NCI-H345 (cell line): ENCODE data around the gene ALOX12B.
"Not testable (repeated sequence)": the region's sequence is repeated elsewhere in the genome, so short reads cannot be mapped to it uniquely, and the experiment has no call there.

ENCODE experiments used
- DNase-seq: peaks from one replicate; lab custom pipeline; 2025; lab: John Stamatoyannopoulos, UW

The ALOX12B gene

DNA sequence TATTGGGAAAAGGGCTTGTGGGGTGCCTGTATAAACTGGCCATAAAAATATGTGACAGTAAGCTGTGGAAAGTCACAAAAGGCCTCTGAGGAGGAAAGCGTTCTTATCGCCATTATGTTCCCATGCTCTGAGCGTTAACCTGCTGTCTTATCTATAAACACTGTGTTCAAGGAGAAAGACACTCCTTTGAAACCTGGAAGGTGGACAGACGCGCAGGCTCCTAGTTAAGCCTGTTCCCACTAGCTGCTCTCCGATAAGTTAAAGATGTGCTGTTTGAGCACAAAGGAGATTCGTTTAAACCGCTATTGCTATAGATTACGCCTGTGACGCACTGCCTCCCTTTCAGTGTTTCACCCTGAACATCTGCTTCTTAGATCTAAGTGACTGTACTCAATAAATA lies 5.2 kb downstream of the ALOX12B start:
- no peak for DNase-seq

DNA sequence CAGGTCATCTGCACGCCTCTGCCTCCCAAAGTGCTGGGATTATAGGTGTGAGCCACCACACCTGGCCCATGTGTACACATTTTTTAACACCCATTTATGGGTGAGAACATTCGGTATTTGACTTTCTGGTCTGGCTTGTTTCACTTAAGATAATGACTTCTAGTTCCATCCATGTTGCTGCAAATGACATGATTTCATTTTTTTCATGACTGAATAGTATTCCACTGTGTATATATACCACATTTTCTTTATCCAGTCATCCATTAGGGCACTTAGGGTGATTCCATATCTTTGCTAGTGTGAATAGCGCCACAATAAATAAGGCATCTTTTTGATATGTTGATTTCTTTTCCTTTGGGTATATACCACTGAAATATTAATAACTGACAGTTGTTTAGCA lies 5.6 kb downstream of the ALOX12B start:
- DNase-seq, result no peak

DNA sequence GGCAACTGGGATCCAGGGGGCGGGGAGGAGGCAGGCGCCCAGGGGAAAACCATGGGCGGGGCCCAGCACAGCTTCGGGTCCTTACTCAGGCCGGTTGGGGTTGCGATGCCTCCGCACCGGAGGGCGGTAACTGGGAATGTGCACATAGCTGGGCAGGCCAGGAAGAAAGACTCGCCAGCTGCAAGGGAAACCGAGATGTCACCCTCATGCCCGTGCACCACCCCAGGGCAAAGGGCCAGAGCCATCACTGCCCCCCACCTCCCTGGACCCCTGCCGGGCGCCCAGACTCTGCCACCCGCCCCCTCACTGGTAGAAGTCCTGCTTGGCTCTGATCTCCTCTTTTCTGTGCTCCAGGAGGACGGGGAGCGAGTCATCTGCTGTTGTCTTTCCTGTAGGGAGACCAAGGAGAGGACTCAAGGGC lies 6.7 kb downstream of the ALOX12B start:
- no peak for DNase-seq

GRCh38 chr17:8080208-8080798 lies 7.2 kb downstream of the ALOX12B start:
- DNase-seq, result no peak

GRCh38 chr17:8079291-8080207 lies 8.0 kb downstream of the ALOX12B start:
- DNase-seq, result peak; percentile 80

GRCh38 chr17:8077939-8078338 lies 9.6 kb downstream of the ALOX12B start:
- DNase-seq, result not testable (repeated sequence)

GRCh38 chr17:8076502-8077266 lies 10.8 kb downstream of the ALOX12B start:
- DNase-seq, result no peak

- DNase-seq, result no peak
These were observed 11.8 kb downstream of the ALOX12B start for GRCh38 chr17:8075574-8076342.

- no peak for DNase-seq
These were observed 12.4 kb downstream of the ALOX12B start for GRCh38 chr17:8075081-8075480.

GRCh38 chr17:8074554-8074953 lies 13.0 kb downstream of the ALOX12B start:
- DNase-seq, result no peak

DNA sequence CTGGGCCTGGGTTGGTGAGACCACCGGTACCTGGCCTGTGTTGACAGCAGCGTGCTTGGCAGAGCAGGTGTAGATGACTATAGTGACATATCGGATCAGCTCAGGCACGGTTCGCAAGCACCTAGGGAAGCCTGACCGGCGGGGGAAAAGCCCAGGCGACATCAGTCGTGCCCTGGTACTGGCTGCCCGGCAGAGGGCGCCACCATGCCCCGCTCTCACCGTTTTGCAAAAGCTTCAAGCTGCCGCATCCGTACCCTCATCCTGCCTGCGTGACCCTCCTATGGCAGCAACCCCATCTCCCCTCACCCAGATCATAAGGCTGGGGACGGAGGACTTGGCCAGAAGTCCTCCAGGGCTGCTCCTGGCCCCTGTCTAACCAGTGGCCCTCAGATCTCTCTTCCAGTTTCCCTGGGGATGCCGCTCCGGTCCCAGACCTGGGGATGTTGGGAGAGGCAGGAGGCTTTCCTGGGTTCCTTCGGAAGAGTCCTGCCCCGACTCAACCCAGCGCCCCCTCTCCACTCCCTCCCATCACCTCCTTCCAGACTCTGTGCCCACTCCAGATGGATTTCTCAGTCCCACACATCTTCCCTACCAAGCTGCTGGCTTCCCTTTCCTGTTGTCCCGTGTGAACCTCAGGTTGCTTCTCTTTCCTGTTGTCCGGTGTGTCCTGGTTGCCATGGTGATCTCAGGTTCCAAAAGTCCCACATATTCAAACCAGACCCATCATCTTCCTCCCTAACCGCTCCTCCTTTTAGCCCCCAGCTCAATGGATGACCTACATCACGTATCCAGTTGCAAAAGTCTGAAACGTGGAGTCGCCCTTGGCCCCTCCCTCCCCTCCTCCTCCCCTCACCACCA lies 13.7 kb downstream of the ALOX12B start:
- peak; percentile 68 for DNase-seq

DNA sequence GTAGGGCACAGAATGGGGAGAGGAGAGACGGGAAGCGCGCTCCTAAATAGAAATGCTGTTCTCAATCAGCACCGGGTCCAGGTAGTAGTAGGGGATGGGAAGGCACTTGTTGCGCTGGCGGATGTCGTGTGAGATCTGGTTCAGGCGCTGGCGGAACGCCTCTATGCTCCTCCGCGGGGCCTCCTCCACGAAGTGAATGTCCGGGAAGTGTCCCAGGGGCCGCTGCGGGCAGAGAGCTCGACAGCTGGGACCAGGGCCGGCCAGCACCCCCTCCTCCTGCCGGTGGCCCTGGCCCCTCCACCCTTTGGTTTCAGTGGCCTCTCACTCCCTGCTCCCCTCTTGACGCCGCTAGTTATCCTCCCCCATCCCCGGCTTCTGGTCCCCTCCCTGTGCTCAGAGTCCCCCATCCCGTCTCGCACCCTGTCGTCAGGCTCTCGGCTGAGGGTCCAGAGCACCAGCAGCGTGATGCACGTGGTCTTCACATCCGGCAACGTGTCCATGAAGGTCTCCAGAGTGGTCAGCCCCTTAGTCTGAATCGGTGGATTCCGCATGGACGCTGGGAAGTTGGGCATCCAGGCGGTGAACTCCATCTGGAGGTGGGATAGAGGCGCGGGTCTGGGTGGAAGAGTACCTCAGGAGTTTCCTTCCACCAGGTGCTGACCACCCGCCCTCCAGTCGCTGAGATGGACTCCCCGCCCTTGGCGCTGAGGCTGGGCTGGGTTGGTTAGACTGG lies 14.6 kb downstream of the ALOX12B start:
- no peak for DNase-seq

DNA sequence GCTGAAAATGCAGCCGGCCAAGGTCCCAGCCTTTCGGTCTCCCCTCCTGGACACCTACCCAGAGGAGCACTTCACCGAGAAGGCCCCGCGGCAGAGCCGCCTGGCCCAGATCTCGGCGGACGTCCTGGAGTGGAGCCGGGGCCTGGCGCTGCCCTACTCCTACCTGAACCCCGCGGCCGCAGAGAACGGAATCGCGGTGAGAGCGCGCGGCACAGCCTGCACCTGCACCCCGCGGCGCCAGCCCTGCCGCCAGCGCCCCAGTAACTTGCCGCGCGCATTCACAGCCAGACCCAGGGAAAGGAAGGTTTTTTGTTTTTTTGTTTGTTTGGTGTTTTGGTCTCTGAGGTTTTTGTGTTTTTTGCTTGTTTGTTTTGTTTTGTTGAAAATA lies 15.2 kb downstream of the ALOX12B start:
- no peak for DNase-seq

DNA sequence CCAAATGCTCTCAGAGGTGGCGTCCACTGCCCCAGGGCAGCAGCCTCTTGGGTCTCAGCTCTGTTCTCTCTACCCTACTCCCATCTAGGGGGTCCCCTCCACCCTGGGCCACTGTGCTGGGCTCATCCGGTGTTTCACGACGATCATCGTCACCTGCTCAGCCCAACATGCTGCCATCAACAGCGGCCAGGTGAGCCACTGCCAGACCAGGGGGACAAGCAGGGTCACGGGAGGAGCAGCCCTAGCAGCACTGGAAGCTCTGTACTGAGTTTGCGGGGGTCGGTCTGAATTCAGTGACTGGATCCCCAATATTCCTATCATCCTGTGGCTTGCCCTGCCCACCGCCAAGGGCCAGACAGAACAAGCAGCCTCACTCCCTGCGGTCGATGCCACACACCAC lies 16.0 kb downstream of the ALOX12B start:
- DNase-seq, result no peak

DNA sequence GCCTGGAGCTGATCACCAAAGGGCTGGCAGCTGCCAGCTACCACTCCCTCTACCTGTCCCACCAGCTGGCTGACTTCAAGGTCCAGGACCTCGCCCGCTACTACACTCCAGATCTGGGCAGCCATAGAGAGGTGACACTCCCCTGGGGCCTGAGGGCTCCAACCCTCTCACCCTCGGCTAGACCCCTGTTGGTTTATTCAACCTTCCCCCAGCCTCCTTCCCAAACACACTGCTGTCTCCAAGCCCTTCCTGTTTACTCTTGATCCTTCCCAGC lies 18.0 kb downstream of the ALOX12B start:
- no peak for DNase-seq

- DNase-seq, result no peak
These were observed 18.6 kb downstream of the ALOX12B start for GRCh38 chr17:8068736-8069586.

DNA sequence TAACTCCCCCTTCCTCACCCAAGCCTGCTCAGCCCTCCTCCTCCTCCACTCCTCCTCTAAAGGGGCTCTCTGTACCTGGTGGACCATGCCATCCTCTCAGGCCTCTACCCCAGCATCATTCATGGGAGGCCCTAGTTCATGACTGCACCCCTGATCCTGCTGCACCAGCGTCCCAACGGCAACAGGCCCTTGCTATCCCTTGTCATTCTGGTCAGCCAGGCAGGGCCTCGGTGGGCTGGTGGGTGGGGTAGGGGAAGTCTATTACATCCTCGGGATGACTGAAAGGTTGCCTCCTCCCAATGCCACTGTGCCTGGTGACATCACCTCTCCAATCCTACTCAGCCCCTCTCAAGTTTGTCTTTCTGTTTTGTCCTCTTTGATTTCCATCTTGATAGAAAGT lies 19.7 kb downstream of the ALOX12B start:
- DNase-seq, result no peak

- no peak for DNase-seq
These were observed 20.4 kb downstream of the ALOX12B start for GRCh38 chr17:8066841-8067775.
